Measurements from ENCODE around the gene KIF13A.
"Not testable (repeated sequence)": the region's sequence is repeated elsewhere in the genome, so short reads cannot be mapped to it uniquely, and the experiment has no call there.

Gene KIF13A

DNA sequence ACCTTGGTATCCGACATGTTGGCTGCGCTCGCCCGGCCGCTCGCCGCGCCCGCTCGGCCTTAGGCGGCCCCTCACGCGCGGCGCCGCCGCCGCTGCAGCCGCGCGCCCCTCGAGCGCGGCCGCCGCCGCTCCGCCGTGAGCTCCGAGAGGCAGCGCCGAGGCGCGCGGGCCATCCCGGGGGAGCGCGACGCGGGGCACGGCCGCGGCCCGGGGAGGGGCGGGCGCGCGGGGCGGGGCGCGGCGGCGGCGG lies at the start of gene KIF13A:
Gene KIF13A (minus strand): TSS at position 189 of the 250 bp plus-strand sequence. CDS start 172 bp downstream, at position 17.
- DNase-seq: no peak

DNA sequence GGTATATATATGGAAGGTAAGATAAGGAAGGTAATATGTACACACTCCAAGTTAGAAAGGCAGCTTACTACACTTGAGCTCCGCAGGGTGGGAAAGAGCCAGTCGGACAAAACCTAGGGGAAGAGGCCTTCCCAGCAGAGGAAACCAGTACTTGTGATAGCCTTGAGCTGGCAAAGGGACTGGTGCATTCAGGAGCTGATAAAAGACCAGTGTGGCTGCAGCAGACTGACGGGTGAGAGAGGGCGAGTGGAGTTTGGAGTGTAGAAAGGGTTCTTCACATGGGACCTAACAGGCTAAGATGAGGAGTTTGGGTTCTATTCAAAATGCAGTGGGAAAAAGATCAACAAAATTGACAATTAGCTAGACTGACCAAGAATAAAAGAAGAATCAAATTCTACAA lies 49.3 kb upstream of the KIF13A start:
- DNase-seq: no peak

GRCh38 chr6:18035330-18035854 lies 48.0 kb upstream of the KIF13A start:
- DNase-seq: no peak

- DNase-seq: no peak
Observed at GRCh38 chr6:18034798-18035202, 47.4 kb upstream of the KIF13A start.

GRCh38 chr6:18031680-18032256 lies 44.3 kb upstream of the KIF13A start:
- DNase-seq: no peak

DNA sequence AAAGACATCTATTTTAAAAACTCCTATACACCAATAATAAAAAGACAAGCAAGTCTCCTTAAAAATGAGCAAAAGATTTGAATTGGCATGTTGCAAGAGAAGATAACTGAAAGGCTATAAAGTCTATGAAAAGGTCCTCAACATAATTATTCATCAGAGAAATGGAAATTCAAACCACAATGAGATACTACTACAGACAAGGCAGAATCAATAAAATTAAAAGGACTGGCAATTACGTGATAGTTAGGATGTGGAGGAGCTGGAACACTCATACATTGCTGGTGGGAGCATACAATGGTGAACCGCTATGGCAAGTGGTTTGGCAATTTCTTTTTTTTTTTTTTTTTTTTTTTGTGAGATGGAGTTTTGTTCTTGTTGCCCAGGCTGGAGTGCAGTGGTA lies 43.8 kb upstream of the KIF13A start:
- no peak for DNase-seq

DNA sequence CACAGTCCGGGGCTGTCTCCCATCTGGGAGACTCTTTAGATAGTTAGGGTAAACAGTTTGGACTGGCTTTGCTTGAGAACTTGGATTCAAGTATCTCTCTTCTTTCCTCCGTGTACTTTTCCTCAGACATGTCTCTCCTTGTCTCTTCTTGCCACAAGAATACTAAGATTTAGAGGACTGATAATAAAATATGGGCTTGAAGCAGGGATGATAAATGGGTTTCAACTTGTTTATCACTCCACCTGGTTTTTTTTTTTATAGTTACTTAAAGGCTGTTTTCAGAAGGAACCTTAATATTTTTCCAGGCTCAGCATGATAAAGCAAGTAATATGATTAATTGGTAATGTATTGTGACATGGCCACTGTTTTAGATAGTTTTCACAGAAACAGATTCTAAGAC lies 40.9 kb upstream of the KIF13A start:
- DNase-seq: no peak

- DNase-seq: no peak
Observed at GRCh38 chr6:18025596-18025995, 38.2 kb upstream of the KIF13A start.

DNA sequence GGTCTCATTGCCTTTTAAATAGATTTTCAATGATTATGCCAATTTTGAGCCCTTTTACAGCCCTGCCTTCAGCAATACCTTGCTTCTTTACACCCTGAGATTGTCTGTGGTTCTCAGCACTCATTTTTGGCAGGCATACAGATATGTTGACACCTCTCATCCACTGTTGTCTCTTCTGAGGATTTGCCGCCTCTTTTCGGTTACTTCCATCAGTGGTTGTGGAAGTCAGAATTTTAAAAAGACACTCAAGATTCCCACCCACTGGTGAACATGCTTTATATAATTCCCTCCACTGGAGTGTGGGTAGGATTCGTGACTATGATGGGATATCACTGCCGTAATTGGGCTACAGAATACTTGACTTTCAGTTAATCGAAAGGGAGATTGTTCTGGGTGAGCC lies 37.4 kb upstream of the KIF13A start:
- DNase-seq: no peak

DNA sequence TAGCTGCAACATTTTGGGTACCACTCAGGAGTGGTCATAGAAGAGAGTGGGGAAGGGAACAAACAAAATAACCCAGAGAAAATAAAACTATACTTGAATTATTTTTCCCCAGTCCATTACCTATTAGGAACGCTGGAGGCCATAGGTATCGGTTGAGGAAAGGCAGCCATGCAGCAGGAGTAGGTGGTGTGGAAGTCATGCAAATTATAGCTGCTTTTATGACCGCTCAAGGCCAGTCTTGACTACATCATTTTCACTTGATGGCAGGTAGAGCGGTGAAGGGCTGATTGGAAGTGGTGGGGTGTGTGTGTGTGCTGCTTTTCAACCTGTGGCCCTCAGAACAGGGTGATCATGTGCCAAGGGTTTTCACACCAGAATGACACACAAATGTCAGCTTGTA lies 36.5 kb upstream of the KIF13A start:
- no peak for DNase-seq

DNA sequence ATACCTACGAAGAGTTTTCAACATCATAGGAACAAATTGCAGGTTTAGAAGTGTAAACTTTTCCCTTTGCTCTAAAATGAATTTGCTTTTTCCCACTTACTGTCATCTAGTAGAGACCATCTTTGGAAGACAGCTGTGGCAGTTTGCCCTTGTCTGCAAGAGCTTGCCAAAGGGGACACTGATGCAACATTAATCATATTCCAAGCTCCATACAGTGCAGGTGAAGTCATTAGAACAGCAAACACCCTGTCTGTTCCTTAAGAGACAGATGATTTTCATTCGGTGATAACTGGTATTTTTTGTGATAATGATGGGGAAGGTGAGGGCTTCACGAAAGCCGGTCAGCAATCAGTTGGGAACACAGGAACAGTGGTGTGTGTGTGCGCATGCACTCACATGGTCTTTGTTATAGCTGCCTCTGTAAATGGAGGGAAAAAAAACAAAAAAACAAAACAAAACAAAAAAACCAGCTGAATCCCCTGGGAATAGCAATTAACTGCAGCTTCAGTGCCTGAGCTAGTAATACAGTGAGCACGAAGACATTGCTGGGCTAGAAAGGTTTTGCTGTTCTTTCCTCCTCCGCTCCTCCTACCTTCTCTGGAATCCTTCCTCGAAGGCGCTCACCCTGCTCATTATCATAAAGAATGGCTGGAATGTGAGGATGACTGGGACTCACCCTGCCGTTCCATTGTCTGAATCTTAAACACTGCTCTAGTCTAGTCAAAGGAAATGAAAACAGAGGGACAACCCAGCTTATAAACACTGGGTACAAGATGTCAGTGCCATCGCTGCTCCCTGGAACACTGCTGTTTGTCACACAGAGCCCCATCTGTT lies 35.2 kb upstream of the KIF13A start:
- DNase-seq: no peak

DNA sequence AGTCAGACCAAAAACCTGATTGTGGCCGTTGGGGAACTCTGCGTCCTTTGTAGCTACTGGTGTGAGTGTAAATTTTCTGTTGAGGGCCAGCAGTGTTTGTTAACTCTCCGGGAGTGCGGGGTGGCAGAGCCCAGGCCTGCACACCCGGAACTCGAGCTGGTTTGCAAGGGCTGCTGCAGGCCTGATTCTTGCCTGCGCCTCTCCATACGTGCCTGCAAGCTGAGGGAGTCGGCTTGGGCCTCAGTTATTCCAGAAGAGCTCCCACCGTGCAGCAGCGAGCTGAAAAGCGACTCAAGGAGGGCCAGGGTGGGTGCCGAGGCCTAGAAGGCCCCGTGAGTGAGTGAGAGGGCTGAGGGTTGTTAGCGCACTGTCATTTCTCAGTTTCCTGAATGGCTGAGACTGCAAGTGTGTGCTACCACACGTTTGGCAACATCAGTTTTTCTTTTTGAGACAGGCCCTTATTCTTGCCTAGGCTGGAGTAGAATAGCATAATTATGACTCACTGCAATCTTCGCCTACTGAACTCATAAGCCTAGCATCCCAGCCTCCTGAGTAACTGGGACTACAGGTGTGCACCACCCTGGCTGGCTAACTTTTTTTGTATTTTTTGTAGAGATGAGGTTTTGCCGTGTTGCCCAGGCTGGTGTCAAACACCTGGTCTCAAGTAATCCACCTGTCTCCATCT lies 33.9 kb upstream of the KIF13A start:
- DNase-seq: no peak

- not testable (repeated sequence) for DNase-seq
Observed at GRCh38 chr6:18020545-18020944, 33.1 kb upstream of the KIF13A start.

- no peak for DNase-seq
Observed at GRCh38 chr6:18019539-18020534, 32.4 kb upstream of the KIF13A start.

GRCh38 chr6:18019133-18019532 lies 31.7 kb upstream of the KIF13A start:
- not testable (repeated sequence) for DNase-seq

- no peak for DNase-seq
Observed at GRCh38 chr6:18016698-18017097, 29.3 kb upstream of the KIF13A start.

DNA sequence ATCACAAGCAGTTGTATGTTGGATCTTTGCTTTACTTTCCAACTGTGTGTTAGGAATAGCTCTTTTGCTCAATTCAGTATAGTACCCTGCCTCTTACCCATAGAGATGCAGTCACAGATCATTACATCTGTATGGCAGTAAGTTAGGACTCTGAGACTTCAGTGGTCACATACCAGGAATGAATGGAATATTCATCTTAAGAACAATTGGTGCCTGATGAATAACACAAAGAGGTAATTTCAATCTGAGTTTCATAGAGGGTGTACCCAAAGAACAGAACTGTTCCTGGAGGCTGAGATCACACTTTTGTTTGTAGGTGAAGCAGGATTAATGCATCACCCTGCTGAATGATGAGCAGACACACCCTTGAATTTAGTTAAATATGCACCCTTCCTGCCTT lies 28.7 kb upstream of the KIF13A start:
- DNase-seq: no peak

- DNase-seq: no peak
Observed at GRCh38 chr6:18011287-18011686, 23.9 kb upstream of the KIF13A start.

- DNase-seq: not testable (repeated sequence)
Observed at GRCh38 chr6:18010540-18010939, 23.1 kb upstream of the KIF13A start.

DNA sequence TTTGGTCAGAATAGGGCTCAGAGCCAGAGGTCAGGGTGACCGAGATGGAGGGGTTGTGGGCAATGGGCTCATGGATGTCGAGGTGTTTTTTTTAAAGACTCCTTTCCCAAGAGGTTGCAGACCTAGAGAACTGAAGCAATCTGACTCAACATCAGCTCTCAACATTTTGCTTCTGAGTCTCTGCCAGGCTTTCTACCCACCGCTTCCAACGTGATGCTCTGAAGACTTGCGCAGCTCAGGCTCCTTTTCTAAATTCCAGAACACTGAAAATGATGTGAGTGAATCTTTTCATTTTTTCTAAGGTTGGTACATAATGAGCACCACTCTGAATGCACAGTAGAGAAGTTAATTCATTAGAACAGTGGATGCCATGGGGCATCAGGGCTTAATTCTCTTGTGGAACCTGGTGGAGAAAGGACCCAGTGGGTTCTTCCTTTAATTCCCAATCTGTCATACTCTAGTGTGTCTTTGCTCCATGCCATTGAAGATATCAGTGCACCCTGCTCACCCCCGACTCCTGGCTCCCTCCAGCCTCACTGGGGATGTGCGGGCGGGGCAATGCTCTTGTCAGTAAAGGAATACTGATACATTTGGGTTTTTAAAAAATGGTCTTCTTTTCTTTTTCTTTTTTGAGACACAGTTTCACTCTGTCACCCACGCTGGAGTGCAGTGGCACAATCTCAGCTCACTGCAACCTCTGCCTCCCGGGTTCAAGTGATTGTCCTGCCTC lies 17.0 kb upstream of the KIF13A start:
- DNase-seq: no peak

DNA sequence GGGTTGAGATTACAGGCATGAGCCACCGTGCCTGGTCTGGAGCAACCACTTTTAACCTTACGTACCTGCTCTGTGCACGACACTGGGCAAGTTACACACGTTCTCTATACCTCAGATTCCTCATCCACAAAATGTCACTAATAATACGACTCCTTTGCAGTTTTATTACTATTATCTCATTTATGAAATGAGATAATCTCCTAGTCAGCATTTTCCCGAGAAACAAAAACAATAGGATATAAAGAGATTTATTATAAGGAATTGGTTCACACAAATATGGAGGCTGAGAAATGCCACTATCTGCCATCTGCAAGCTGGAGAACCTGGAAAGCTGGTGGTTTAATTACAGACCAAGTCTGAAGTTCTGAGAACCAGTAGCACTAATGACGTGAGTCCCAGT lies 12.0 kb upstream of the KIF13A start:
- DNase-seq: no peak

GRCh38 chr6:17998442-17998841 lies 11.0 kb upstream of the KIF13A start:
- DNase-seq: no peak
